ENCODE data around the gene CDH22. TPM values are rescaled to one million over a fixed set of nuclear protein-coding genes. Genes with fewer than 3 reads are reported as not detected.
A peak's percentile ranks its signal among the peaks of the same experiment; 100 is the strongest.

CDH22 gene
- total RNA-seq, result under 1 TPM; 0.13 to 0.32 (median 0.19) TPM
- long read RNA-seq, donor 1, result 0 reads
- long read RNA-seq, donor 2, result 0 reads

DNA sequence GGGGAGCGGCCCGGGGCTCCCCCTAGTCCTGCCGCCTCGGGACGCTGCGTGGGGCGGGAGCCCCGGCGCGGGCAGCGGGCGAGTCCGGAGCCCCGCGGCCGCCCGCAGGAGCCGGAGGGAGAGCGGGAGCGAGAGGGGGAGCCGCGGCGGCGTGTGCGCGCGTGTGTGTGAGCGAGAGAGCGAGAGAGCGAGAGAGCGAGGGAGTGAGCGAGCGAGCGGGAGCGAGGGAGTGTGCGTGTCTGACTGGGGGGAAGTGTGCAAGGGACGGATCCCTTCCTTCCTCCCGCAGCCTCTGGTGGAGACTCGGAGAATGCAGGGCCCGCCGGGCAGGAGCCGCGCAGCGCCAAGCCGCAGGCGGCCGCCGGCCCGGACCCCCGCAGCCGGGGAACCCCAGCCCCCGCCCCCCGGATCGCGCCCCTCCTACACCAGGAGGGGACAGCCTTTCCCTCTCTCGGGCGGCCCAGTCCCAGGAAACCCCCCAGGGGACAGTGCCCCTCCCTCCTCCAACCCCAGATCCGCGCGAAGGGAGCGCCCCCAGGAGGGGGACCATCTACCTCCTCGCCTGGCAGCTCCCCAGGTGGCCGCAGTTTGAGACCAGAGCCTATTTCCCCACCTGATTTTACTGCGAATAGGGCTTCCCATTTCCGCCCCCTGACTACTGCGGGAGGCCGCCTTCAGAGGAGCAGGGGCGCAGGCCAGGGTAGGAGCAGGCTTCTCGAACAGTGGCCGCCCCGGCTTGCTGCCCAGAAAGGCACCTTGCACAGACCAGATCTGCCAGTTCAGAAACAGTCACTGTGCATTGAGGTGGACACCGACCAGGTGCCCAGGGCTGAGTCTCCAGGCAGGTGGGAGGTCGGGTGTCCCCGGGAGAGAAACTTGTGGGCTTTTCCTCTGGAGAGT is at the start of gene CDH22:
TSS of gene CDH22 (minus strand) at position 241 of the 900 bp plus-strand sequence. CDS start 57,204 bp downstream, outside the sequence.
- Histone ChIP-seq H3K4me3 (no peak within 1 kb of the TSS), H3K9me3 (no peaks in the 10 kb centered on the region), H3K36me3 (ENCODE audit: low read depth) (no peaks in the 10 kb centered on the region), H3K4me1 (ENCODE audit: low read depth) (peaks cover 11% of the 10 kb centered on the region)
- no peak for DNase-seq
- ATAC-seq, result peak; percentile 59
- TF ChIP-seq, protein P1, sequence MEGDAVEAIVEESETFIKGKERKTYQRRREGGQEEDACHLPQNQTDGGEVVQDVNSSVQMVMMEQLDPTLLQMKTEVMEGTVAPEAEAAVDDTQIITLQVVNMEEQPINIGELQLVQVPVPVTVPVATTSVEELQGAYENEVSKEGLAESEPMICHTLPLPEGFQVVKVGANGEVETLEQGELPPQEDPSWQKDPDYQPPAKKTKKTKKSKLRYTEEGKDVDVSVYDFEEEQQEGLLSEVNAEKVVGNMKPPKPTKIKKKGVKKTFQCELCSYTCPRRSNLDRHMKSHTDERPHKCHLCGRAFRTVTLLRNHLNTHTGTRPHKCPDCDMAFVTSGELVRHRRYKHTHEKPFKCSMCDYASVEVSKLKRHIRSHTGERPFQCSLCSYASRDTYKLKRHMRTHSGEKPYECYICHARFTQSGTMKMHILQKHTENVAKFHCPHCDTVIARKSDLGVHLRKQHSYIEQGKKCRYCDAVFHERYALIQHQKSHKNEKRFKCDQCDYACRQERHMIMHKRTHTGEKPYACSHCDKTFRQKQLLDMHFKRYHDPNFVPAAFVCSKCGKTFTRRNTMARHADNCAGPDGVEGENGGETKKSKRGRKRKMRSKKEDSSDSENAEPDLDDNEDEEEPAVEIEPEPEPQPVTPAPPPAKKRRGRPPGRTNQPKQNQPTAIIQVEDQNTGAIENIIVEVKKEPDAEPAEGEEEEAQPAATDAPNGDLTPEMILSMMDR (IDR thresholded peaks at IDR 0.05), result no peak
- intact Hi-C loops (cut with DNase I, micrococcal nuclease), result no loop called here

- no peaks in the 10 kb centered on the region for H3K9me3 ChIP-seq
- intact Hi-C loops (cut with DNase I, micrococcal nuclease), result no loop called here
- ATAC-seq (peak; percentile 34), DNase-seq (no peak)
- H3K4me3 ChIP-seq, result no peak overlapping the region
- H3K4me1 ChIP-seq (ENCODE audit: low read depth), result peaks cover under 1% of the 10 kb centered on the region
- TF ChIP-seq, protein P1 (IDR thresholded peaks at IDR 0.05), result no peak
- H3K36me3 ChIP-seq (ENCODE audit: low read depth), result peaks cover 3% of the 10 kb centered on the region
These were observed 48.8 kb upstream of the CDH22 start for GRCh38 chr20:46357030-46357514.

GRCh38 chr20:46356195-46357029 is 48.1 kb upstream of the CDH22 start:
- Histone ChIP-seq H3K4me1 (ENCODE audit: low read depth) (no peaks in the 10 kb centered on the region), H3K9me3 (no peaks in the 10 kb centered on the region), H3K36me3 (ENCODE audit: low read depth) (peaks cover under 1% of the 10 kb centered on the region), H3K4me3 (no peak overlapping the region)
- TF ChIP-seq, protein P1 (IDR thresholded peaks at IDR 0.05), result no peak
- ATAC-seq (no peak), DNase-seq (no peak)
- intact Hi-C loops (cut with DNase I, micrococcal nuclease), result no loop called here

- H3K9me3 ChIP-seq, result no peaks in the 10 kb centered on the region
- intact Hi-C loops (cut with DNase I, micrococcal nuclease), result no loop called here
- no peak for DNase-seq
- no peak overlapping the region for H3K4me3 ChIP-seq
- H3K36me3 ChIP-seq (ENCODE audit: low read depth), result no peaks in the 10 kb centered on the region
- TF ChIP-seq, protein P1 (IDR thresholded peaks at IDR 0.05), result no peak
- H3K4me1 ChIP-seq (ENCODE audit: low read depth), result no peaks in the 10 kb centered on the region
- no peak for ATAC-seq
These were observed 47.5 kb upstream of the CDH22 start for GRCh38 chr20:46355778-46356177.

GRCh38 chr20:46354920-46355654 is 46.8 kb upstream of the CDH22 start:
- DNase-seq, result no peak
- no peaks in the 10 kb centered on the region for H3K36me3 ChIP-seq (ENCODE audit: low read depth)
- H3K9me3 ChIP-seq, result no peaks in the 10 kb centered on the region
- no peak overlapping the region for H3K4me3 ChIP-seq
- intact Hi-C loops (cut with DNase I, micrococcal nuclease), result no loop called here
- H3K4me1 ChIP-seq (ENCODE audit: low read depth), result no peaks in the 10 kb centered on the region
- TF ChIP-seq, protein P1 (IDR thresholded peaks at IDR 0.05), result no peak
- no peak for ATAC-seq

Data from mucosa of descending colon (tissue), 3 donors.